ENCODE measurements around the gene MST1R.
"Not testable (repeated sequence)": the region's sequence is repeated elsewhere in the genome, so short reads cannot be mapped to it uniquely, and the experiment has no call there.

Gene MST1R

DNA sequence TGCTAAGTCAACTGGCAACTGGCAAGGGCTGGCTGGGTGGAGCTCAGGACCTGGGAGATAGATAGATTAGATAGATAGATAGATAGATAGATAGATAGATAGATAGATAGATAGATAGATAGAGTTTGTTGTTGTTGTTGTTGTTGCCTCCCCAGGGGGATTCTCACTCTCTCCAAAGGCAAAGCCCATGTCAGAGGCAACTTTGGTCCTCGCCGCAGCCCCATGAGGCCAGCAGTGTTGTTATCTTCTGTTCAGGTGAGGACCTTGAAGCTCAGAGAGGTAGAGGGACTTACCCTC, 7.4 kb upstream of the MST1R start:
- no peak for DNase-seq

DNA sequence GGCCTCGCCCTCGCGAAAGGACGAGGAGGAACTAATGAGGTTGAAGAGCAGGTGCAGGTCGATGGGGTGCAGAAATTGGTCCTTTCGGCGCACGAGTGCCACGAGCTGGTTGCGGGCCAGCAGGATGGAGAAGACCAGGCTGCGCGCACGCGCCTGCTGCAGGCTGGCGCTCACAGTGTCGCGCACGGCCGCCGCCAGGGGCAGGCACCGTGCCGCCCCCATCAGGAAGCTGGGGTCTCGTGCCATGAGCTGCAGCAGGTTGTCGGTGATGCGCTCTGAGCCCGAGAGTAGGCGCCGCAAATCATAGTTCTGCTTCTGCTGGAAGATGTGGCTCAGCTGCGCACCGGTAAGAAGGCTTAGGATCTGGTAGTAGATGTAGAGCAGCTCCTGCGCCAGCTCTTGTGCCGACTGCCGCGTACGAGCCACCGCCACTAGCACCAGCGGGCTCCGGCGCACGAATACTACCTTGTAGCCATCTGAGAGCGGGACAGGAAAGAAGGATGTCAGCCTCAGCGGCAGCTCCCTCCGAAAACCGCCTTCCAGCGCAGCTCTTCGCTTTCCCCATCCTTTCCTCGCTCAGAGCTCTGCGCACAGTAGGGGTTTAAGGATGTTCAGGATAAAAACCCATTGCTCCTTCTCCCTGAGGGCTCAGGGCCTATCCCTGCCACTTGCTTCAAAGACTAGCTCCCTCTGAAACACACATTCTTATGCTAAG, 6.9 kb upstream of the MST1R start:
- no peak for DNase-seq

- no peak for DNase-seq
Observed at GRCh38 chr3:49908373-49909199, 4.9 kb upstream of the MST1R start.

- peak; percentile 57 for DNase-seq
Observed at GRCh38 chr3:49906073-49906743, 2.5 kb upstream of the MST1R start.

GRCh38 chr3:49904448-49904847, 775 bp upstream of the MST1R start:
- not testable (repeated sequence) for DNase-seq

- DNase-seq, result no peak
Observed at GRCh38 chr3:49902511-49903345, 945 bp downstream of the MST1R start.

DNA sequence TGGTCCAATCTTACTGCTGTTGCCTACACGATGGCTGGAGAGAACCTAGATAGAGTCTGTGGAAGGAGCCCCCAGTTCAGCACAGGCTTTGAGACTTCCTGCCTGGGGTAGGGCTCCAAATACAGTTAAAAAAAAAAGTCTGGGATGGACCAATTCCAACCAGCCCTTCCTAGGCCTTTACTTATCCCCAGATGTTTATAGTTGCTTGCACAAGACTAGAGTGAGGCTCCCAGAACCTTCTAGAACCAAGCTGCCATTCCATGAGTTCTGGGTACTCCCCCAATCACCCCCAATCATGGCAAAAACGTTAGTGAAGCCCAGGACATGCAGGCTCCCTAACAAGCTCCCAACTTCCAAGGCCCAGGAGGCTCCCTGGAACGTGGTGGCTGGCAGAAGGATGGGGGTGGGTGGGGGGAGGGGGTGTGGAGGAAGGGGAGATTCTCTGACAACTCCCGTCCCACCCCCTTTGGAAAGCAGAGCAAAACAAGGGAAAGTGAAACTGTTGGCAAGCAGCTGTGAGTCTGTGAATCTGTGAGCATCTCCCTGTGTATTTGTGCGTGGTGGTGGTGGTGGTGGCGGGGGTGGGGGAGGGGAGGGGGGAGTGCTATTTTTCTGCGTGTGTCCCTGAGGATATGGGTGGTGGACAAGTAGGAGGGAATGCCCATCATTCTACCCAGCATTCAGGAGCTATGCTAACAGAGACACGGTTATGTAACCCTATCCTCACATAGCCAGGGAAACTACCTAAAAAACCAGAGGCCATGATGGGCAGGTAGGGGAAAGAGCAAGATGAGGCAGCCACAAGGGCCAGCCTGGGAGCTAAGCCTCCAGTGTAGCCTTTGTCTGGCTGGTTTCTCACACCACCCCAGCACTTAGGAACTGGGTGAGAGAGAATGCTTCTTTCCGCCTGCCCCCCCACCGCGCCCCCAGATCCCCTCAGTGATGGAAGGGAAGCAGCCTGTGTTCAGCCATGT, 2.0 kb downstream of the MST1R start:
- no peak for DNase-seq

DNA sequence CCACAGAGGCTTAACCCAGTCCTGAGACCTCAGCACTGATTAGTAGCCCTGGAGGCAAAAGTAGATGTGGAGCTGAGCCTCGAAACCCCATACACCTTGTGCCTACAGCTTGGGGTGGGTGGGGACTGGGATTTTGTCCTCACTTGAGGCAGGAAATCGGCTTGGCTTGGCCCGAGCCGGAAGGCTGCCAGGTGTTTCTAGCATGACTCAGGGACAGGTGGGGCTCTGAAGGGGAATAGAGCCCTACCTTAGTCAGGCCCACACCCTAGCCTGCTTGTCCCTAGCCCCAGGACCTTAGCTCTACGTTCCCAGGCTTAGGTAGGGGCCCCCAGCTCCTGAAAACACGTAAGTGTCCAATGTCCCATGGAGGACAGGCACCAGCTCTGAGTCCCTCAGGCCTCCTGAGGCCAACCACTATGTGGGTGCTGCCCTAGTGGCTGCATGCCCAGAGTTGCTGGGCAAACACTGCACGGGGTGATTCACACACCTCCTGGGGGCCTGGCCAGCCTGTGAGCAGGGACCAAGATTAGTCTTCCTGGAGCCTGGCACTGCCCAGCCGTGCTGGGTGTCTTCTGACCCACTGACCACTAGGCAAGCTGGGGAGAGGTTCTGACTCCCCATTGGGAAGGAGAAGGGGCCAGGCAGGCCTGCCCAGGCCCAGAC, 3.1 kb downstream of the MST1R start:
- DNase-seq, result no peak

- no peak for DNase-seq
Observed at GRCh38 chr3:49899815-49900214, 3.9 kb downstream of the MST1R start.

- no peak for DNase-seq
Observed at GRCh38 chr3:49898991-49899390, 4.7 kb downstream of the MST1R start.

- no peak for DNase-seq
Observed at GRCh38 chr3:49896345-49896744, 7.3 kb downstream of the MST1R start.

DNA sequence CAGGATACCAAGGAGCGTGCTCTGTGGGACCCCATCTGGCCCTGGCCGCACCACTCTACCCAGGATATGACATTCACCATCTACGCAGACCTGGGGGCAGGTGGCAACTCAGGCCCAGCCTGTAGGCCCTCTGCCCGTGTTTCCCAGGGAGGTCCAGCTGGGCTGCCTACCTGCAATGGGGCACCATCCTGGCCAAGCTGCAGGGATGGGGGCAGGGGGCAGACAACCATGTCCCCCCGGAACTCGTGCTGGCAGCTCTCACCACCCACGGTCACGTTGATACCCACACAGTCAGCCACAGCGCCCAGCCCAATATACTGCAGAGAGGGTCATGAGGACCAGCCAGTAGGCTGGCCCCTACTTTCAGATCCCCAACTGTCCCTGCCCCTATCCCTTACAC, 7.9 kb downstream of the MST1R start:
- DNase-seq, result no peak

DNA sequence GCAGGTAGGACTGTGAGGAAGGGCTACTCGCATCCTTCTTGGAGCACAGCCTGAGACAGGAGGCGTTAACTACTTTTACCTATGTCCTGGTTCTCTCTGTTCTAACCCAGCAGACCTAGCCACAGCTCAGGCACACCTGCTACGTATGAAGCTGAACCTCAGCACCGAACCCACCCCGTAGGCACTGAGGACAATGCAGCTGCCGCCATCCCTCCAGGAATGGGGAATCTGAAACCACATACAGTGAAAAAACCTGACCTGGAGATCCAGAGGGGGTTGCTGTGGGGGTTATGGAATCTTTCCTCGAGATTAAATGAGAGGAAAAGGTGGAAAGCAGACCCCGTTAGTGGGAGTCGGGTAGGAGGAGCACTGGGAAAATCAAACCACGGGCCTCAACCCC, 14.4 kb downstream of the MST1R start:
- DNase-seq, result no peak

- DNase-seq, result no peak
Observed at GRCh38 chr3:49886922-49887265, 16.8 kb downstream of the MST1R start.

GRCh38 chr3:49883998-49884397, 19.7 kb downstream of the MST1R start:
- DNase-seq, result no peak

DNA sequence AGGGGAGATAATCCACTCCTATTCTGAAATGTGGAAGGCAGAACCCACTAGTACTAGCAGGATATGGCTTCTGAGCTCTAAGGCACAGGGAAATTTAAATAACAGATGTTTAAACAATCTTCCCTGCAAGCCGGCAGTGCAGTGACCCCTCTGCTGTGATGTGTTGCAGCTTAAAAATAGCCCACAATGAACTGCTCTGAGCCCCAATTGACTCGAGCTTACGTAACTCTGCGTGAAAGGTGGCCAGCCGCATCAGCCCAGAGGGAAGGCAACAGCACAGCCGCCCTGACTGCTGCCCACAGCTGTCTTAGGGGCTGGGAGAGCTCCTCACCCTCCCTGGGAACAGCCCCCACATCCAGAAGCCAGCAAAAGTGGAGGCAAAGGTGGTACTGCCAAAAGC, 21.5 kb downstream of the MST1R start:
- no peak for DNase-seq

DNA sequence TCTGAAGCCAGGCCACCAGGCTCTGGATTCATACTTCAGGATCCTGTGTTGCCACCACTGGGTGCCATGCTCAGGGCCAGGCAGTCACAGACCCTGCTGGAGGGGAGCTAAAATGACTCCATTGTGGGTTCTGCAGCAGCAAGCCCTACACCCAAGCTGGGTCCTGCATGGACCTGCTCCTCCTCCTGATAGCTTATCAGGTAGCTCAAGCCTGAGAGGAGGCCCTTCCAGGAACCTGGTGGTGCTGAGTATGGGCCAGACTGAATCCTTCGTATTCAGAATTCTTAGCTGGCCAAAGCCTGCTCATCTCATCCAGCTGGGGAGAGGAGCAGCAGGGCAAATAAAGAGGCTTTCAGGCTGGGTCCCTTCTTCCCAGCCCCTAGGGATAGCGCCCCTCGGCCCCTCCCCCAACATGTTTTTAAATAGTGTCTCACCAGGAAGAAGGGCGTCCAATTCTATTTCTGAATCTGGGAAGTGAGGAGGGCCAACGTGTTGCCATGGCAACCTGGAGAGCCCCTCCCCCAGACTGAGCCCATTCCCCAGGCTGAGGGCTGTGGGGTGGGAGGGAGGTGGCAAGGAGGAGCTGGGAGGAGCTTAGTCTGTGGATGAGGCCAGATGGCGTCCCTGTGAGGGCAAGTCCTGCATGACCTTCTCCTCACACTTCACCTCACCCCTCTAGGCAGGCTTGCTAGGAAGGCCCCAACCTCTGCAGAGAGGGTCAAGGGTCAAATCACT, 22.9 kb downstream of the MST1R start:
- DNase-seq, result no peak

- no peak for DNase-seq
Observed at GRCh38 chr3:49879721-49880120, 24.0 kb downstream of the MST1R start.

- no peak for DNase-seq
Observed at GRCh38 chr3:49878686-49879085, 25.0 kb downstream of the MST1R start.

DNA sequence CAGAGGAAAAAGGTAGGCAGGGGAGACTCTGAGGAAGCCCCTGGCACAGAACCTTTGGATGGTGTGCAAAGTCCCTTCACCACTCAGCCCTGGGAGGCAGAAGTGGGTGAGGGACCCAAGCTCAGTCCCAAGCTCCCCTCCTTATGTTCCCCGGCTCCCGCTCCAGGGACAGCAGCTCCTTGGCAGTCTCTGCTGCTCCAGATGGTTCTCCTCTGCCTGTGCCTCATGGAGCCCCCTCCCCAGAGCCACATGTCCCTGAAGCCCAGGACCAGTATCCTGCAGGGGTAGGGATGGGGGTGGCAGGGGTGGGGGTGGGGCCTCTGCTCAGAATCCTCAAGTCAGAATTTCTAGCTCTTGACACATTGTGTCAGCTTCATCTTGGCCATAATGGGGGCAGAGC, 26.0 kb downstream of the MST1R start:
- DNase-seq, result no peak

GRCh38 chr3:49876567-49876966, 27.1 kb downstream of the MST1R start:
- DNase-seq, result no peak
